GM13976 (cell line): ENCODE results near the gene RNF5.
A peak's percentile ranks its signal among the peaks of the same experiment; 100 is the strongest.

Experiments used
- DNase-seq: peaks from one replicate; pipeline ENCODE4 v3.0.0; 2012; ENCODE audit warnings: low spot score
- CTCF ChIP-seq: IDR thresholded peaks from 2 replicates; pipeline ENCODE4 v1.5.1; 2012; ENCODE audit warnings: borderline replicate concordance, mild to moderate bottlenecking; ENCODE audit not compliant: insufficient read depth; ENCODE audit errors: extremely low read depth, missing control alignments, control extremely low read depth
- in situ Hi-C: fragments of 300-500 bp; cut with MboI; formaldehyde crosslinking; loops from one replicate; pipeline ENCODE4 v1.12.0; 2022; ENCODE audit warnings: low sequenced_read_pairs, mixed read lengths, inconsistent platforms; ENCODE audit not compliant: unreplicated experiment

The RNF5 gene

GRCh38 chr6:32175711-32176475 lies 2.3 kb upstream of the RNF5 start, which contains the start of gene AGPAT1:
Gene AGPAT1, minus strand, starts transcription at chr6:32176084. Its CDS starts 4,588 bp downstream, at chr6:32171496.
- TF ChIP-seq CTCF: no peak
- peak; percentile 99 for DNase-seq
- in situ Hi-C loops: no loop called here

- TF ChIP-seq CTCF: no peak
- in situ Hi-C loops: no loop called here
- no peak for DNase-seq
Measured at GRCh38 chr6:32176476-32177182, 1.6 kb upstream of the RNF5 start.

GRCh38 chr6:32177183-32177787 lies 920 bp upstream of the RNF5 start:
- DNase-seq: no peak
- no peak for TF ChIP-seq CTCF
- in situ Hi-C loops: no loop called here

- no peak for DNase-seq
- TF ChIP-seq CTCF: no peak
- in situ Hi-C loops: no loop called here
Measured at GRCh38 chr6:32178547-32179440, 589 bp downstream of the RNF5 start.

- no peak for DNase-seq
- no peak for TF ChIP-seq CTCF
- in situ Hi-C loops: no loop called here
Measured at GRCh38 chr6:32179766-32180405, 1.7 kb downstream of the RNF5 start.

GRCh38 chr6:32181148-32181702 lies 3.0 kb downstream of the RNF5 start:
- in situ Hi-C loops: no loop called here
- DNase-seq: no peak
- no peak for TF ChIP-seq CTCF
